GM12878 (cell line): Measurements from ENCODE around the gene PLEKHG4B.

Source experiments
- CBX5 ChIP-seq: sonication (generic); IDR thresholded peaks from 2 replicates; pipeline ENCODE4 v1.6.1; 2016; ENCODE audit warnings: low read depth, moderate library complexity, mild to moderate bottlenecking, inconsistent platforms
- POLR2A ChIP-seq: IDR thresholded peaks from 2 replicates; pipeline ENCODE4 v1.6.1; 2011; ENCODE audit warnings: low read depth, mild to moderate bottlenecking, low read length
- TF ChIP-seq, protein P1 (sequence below): IDR thresholded peaks from 2 replicates; pipeline ENCODE4 v1.6.1; 2012; ENCODE audit warnings: low read length, inconsistent platforms
- TF ChIP-seq, protein P2 (sequence below), 3 experiments: IDR thresholded peaks in 2 of 3; conservative IDR thresholded peaks in 1 of 3; 2 replicates each; pipeline ENCODE4 v1.5.1; 2011; ENCODE audit warnings: low read depth in 3 of 3, low read length in 3 of 3, mild to moderate bottlenecking in 3 of 3, control low read depth in 2 of 3, moderate library complexity in 2 of 3, inconsistent platforms in 1 of 3, mixed read lengths in 1 of 3; ENCODE audit not compliant: control insufficient read depth in 2 of 3, insufficient read depth in 1 of 3; ENCODE audit errors: extremely low read depth in 1 of 3

DNA sequence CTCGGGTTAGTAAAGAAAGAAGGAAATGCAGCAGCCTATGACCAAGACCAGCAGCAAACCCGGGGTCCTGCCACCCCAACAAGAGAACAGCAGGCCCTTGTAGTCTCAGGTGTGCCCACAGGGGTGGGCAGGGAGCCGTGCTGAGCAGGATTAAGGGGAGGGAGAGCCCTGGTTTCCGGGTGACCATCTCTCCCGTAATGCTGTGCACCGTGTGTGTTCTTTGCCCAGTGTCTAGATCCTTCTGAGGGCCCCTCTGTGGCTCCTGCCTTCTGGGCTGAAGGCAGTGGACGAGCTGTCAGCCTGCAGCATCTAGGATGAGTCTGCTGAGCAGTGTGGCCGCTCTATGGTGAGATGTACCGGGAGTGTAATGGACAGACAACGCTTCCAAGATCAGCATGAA lies 12.7 kb upstream of the PLEKHG4B start:
- TF ChIP-seq POLR2A (no peak), CBX5 (no peak)
- TF ChIP-seq, protein P1, sequence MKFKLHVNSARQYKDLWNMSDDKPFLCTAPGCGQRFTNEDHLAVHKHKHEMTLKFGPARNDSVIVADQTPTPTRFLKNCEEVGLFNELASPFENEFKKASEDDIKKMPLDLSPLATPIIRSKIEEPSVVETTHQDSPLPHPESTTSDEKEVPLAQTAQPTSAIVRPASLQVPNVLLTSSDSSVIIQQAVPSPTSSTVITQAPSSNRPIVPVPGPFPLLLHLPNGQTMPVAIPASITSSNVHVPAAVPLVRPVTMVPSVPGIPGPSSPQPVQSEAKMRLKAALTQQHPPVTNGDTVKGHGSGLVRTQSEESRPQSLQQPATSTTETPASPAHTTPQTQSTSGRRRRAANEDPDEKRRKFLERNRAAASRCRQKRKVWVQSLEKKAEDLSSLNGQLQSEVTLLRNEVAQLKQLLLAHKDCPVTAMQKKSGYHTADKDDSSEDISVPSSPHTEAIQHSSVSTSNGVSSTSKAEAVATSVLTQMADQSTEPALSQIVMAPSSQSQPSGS = no peak
- TF ChIP-seq, protein P2, sequence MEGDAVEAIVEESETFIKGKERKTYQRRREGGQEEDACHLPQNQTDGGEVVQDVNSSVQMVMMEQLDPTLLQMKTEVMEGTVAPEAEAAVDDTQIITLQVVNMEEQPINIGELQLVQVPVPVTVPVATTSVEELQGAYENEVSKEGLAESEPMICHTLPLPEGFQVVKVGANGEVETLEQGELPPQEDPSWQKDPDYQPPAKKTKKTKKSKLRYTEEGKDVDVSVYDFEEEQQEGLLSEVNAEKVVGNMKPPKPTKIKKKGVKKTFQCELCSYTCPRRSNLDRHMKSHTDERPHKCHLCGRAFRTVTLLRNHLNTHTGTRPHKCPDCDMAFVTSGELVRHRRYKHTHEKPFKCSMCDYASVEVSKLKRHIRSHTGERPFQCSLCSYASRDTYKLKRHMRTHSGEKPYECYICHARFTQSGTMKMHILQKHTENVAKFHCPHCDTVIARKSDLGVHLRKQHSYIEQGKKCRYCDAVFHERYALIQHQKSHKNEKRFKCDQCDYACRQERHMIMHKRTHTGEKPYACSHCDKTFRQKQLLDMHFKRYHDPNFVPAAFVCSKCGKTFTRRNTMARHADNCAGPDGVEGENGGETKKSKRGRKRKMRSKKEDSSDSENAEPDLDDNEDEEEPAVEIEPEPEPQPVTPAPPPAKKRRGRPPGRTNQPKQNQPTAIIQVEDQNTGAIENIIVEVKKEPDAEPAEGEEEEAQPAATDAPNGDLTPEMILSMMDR (IDR thresholded peaks at IDR 0.05 in 2 of 3, conservative IDR thresholded peaks at IDR 0.05 in 1 of 3; ENCODE audit: control insufficient read depth in 2 of 3, extremely low read depth in 1 of 3, insufficient read depth in 1 of 3, low read depth in 3 of 3, low read length in 3 of 3) = no peak
